ENCODE measurements around the gene SCNN1B.

The SCNN1B gene

GRCh38 chr16:23321206-23321875 lies 19.2 kb downstream of the SCNN1B start:
- DNase-seq (ENCODE audit: low read depth) = no peak

- no peak for DNase-seq (ENCODE audit: low read depth)
These were observed 21.3 kb downstream of the SCNN1B start for GRCh38 chr16:23323224-23324030.

- DNase-seq (ENCODE audit: low read depth) = no peak
These were observed 22.6 kb downstream of the SCNN1B start for GRCh38 chr16:23324727-23325126.

GRCh38 chr16:23327836-23328235 lies 25.7 kb downstream of the SCNN1B start:
- no peak for DNase-seq (ENCODE audit: low read depth)

- no peak for DNase-seq (ENCODE audit: low read depth)
These were observed 28.1 kb downstream of the SCNN1B start for GRCh38 chr16:23330161-23330560.

GRCh38 chr16:23330583-23331249 lies 28.6 kb downstream of the SCNN1B start:
- DNase-seq (ENCODE audit: low read depth) = no peak

- no peak for DNase-seq (ENCODE audit: low read depth)
These were observed 31.0 kb downstream of the SCNN1B start for GRCh38 chr16:23333034-23333579.

- DNase-seq (ENCODE audit: low read depth) = no peak
These were observed 31.8 kb downstream of the SCNN1B start for GRCh38 chr16:23333831-23334456.

- no peak for DNase-seq (ENCODE audit: low read depth)
These were observed 32.4 kb downstream of the SCNN1B start for GRCh38 chr16:23334457-23334853.

- no peak for DNase-seq (ENCODE audit: low read depth)
These were observed 32.8 kb downstream of the SCNN1B start for GRCh38 chr16:23334950-23335349.

GRCh38 chr16:23337836-23338550 lies 35.9 kb downstream of the SCNN1B start:
- DNase-seq (ENCODE audit: low read depth) = no peak

GRCh38 chr16:23339787-23340186 lies 37.7 kb downstream of the SCNN1B start:
- no peak for DNase-seq (ENCODE audit: low read depth)

- no peak for DNase-seq (ENCODE audit: low read depth)
These were observed 40.1 kb downstream of the SCNN1B start for GRCh38 chr16:23342083-23342640.

- no peak for DNase-seq (ENCODE audit: low read depth)
These were observed 41.8 kb downstream of the SCNN1B start for GRCh38 chr16:23343643-23344612.

- DNase-seq (ENCODE audit: low read depth) = no peak
These were observed 43.1 kb downstream of the SCNN1B start for GRCh38 chr16:23345237-23345636.

GRCh38 chr16:23348579-23349469 lies 46.7 kb downstream of the SCNN1B start:
- DNase-seq (ENCODE audit: low read depth) = no peak

GRCh38 chr16:23351360-23351759 lies 49.3 kb downstream of the SCNN1B start:
- no peak for DNase-seq (ENCODE audit: low read depth)

GRCh38 chr16:23353440-23353839 lies 51.3 kb downstream of the SCNN1B start:
- DNase-seq (ENCODE audit: low read depth) = no peak

- no peak for DNase-seq (ENCODE audit: low read depth)
These were observed 52.1 kb downstream of the SCNN1B start for GRCh38 chr16:23354246-23354645.
